ENCODE measurements around the gene WDR86.

Gene WDR86

DNA sequence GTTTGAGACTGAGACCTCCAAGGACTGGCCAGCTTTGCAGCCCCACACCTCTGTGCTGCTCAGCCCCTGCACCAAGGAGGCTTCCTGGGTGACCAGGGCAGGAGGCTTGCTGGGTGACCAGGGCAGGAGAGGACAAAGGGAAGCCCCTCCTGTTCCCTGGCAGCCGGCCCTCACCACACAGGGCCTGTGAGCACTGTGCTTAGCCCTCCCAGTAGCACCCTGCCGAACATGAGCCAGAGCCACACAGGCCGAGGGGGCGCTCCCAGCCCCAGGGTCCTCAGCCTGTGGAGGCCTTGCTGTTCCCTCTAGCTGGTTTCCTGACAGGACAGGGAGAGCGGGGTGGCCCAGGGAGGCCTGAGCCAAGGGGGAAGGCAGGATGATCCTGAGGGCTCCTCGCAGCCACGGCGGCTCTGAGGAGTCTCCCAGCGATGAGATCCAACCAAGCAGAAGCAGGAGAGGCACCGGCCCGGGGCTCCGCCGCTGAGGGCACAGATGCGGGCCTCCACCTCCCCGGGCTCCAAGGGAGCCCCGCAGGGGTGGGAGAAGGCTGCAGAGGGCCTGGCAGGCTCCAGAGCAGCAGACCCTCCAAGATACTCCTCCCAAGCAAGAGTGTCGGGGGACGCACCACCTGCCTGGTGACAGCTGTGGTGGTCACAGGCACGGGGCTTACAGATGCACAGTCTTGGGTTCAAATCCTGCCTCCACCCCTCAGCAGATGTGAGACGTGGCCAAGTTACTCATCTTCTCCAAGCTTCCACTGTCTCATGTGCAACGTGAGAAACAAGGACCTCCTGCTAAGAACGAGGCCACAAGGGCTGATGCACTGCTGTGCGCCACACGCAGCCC is 22.5 kb downstream of the WDR86 start:
- no peak for DNase-seq (ENCODE audit: low spot score)
- in situ Hi-C loops (cut with MboI; ENCODE audit: low pct_unique_long_range_greater_than_20kb, low sequenced_read_pairs, unreplicated experiment) = no loop called here
- TF ChIP-seq, protein P1, sequence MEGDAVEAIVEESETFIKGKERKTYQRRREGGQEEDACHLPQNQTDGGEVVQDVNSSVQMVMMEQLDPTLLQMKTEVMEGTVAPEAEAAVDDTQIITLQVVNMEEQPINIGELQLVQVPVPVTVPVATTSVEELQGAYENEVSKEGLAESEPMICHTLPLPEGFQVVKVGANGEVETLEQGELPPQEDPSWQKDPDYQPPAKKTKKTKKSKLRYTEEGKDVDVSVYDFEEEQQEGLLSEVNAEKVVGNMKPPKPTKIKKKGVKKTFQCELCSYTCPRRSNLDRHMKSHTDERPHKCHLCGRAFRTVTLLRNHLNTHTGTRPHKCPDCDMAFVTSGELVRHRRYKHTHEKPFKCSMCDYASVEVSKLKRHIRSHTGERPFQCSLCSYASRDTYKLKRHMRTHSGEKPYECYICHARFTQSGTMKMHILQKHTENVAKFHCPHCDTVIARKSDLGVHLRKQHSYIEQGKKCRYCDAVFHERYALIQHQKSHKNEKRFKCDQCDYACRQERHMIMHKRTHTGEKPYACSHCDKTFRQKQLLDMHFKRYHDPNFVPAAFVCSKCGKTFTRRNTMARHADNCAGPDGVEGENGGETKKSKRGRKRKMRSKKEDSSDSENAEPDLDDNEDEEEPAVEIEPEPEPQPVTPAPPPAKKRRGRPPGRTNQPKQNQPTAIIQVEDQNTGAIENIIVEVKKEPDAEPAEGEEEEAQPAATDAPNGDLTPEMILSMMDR (IDR thresholded peaks at IDR 0.05; ENCODE audit: extremely low read depth, insufficient read depth, missing control alignments) = no peak

DNA sequence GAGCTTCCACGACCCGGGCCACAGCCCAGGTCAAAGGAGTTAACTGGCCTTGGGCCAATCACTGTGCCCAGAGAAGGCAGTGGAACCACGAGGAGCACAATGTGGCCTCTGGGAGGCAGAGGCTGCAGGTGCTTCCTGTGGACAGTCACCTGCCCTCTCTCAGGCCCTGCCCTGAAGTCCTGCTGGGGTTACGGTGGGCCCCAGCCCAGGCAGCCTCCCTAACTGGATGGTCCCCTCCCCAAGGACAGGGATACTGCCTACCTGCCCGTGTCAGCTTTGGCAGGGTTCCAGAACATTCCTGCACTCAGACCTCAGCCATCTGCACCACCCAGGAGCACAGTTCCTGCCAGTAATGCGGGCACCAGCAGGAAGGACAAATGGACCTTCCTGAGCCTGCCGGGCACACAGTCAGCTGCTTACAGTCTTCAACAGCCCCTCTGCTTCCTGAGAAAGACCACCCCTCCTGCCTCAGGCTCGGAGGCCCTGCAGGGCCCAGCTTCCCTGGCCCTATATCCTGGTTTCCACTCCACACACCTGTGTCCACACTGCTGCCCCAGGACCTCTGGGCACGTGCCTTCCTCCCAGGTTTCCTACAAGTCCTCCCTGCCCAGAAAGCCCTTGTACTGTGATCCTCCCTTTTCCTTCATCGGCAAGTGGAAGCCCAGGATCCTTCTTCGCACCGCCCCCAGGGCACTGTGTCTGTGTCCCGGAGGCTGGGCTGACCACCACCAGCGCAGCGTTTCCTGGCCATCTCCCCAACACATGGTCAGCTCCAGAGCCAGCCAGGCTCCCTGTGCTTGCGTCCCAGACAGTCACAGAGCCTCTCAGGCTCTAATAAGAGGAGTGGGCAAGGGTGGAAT is 23.3 kb downstream of the WDR86 start:
- in situ Hi-C loops (cut with MboI; ENCODE audit: low pct_unique_long_range_greater_than_20kb, low sequenced_read_pairs, unreplicated experiment) = no loop called here
- no peak for DNase-seq (ENCODE audit: low spot score)
- TF ChIP-seq, protein P1 (IDR thresholded peaks at IDR 0.05; ENCODE audit: extremely low read depth, insufficient read depth, missing control alignments) = no peak

DNA sequence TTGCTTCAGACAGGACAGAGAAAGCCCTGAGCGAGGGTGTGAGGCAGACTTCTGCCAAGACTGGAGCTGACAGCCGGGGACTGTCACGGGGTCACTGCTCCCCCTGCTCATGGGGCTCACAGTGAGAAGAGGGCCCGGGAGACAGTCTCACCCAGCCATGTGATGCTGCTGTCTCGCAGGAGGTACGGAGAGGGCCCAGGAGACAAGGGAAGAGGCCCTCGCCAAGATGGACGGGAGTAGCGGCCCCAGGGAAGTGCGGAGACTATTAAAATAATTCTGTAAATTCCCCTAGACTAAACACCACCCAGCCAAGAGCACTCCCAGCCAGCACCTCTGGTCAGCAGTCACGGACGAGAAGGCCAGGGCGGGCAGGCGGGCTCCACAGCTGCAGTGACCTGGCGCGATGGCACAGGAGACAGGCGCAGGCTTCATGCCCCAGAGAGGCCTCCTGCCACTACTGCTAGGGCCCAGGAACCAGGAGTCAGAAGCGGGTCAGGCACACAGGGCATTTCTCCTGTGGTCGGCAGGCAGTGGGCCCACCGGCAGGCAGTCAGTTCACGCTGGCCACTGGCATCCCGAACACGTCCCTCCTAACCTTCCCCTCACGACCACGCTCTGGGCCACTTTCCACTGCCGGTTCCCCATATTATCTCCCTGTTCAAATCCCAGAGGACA is 24.1 kb downstream of the WDR86 start:
- DNase-seq (ENCODE audit: low spot score) = no peak
- TF ChIP-seq, protein P1 (IDR thresholded peaks at IDR 0.05; ENCODE audit: extremely low read depth, insufficient read depth, missing control alignments) = no peak
- in situ Hi-C loops (cut with MboI; ENCODE audit: low pct_unique_long_range_greater_than_20kb, low sequenced_read_pairs, unreplicated experiment) = no loop called here

GRCh38 chr7:151384776-151385625 is 24.8 kb downstream of the WDR86 start:
- TF ChIP-seq, protein P1 (IDR thresholded peaks at IDR 0.05; ENCODE audit: extremely low read depth, insufficient read depth, missing control alignments) = no peak
- no peak for DNase-seq (ENCODE audit: low spot score)
- in situ Hi-C loops (cut with MboI; ENCODE audit: low pct_unique_long_range_greater_than_20kb, low sequenced_read_pairs, unreplicated experiment) = no loop called here

GRCh38 chr7:151384352-151384697 is 25.5 kb downstream of the WDR86 start:
- in situ Hi-C loops (cut with MboI; ENCODE audit: low pct_unique_long_range_greater_than_20kb, low sequenced_read_pairs, unreplicated experiment) = no loop called here
- TF ChIP-seq, protein P1 (IDR thresholded peaks at IDR 0.05; ENCODE audit: extremely low read depth, insufficient read depth, missing control alignments) = no peak
- no peak for DNase-seq (ENCODE audit: low spot score)
